Heart left ventricle (tissue), 16 donors: ENCODE data around the gene CAMKK2. TPM values are rescaled to one million over a fixed set of nuclear protein-coding genes. Genes with fewer than 3 reads are reported as not detected.
"Not testable (repeated sequence)": the region's sequence is repeated elsewhere in the genome, so short reads cannot be mapped to it uniquely, and the experiment has no call there.

Experiments used
- ATAC-seq, 4 donors: fragments of 200-7000 bp; cut with Tn5 transposase; one replicate each; pipeline ENCODE4 v1.9.1; 2020 to 2022; ENCODE audit warnings: moderate library complexity in 4 of 4, mild to moderate bottlenecking in 3 of 4, moderate number of reproducible peaks in 1 of 4
- DNase-seq, 5 donors: peaks; one replicate each; pipeline ENCODE4 v3.0.0-alpha.2; 2020
- H3K27ac ChIP-seq, 12 donors: fragments of 200-600 bp; sonication (generic) in 4 of 12; one replicate each; pipeline versions ENCODE4 v1.5.0 to v1.8.0; 2016 to 2022; ENCODE audit warnings: mild to moderate bottlenecking in 2 of 12
- H3K27me3 ChIP-seq, 9 donors: fragments of 200-600 bp; sonication (generic) in 2 of 9; one replicate each; pipeline versions ENCODE4 v1.5.1 to v1.8.0; 2016 to 2022; ENCODE audit warnings: mild to moderate bottlenecking in 3 of 9
- H3K36me3 ChIP-seq, 9 donors: fragments of 200-600 bp; sonication (generic) in 2 of 9; one replicate each; pipeline versions ENCODE4 v1.5.0 to v1.8.0; 2018 to 2022; ENCODE audit warnings: mild to moderate bottlenecking in 2 of 9
- H3K4me1 ChIP-seq, 12 donors: fragments of 200-600 bp; sonication (generic) in 4 of 12; one replicate each; pipeline versions ENCODE4 v1.5.0 to v1.8.0; 2016 to 2022; ENCODE audit warnings: mild to moderate bottlenecking in 3 of 12
- H3K4me3 ChIP-seq, 12 donors: fragments of 200-600 bp; sonication (generic) in 4 of 12; one replicate each; pipeline versions ENCODE4 v1.5.0 to v1.8.0; 2017 to 2022; ENCODE audit warnings: mild to moderate bottlenecking in 9 of 12, moderate library complexity in 4 of 12
- H3K9me3 ChIP-seq, 12 donors: fragments of 200-600 bp; sonication (generic) in 4 of 12; one replicate each; pipeline versions ENCODE4 v1.5.0 to v1.8.0; 2016 to 2022; ENCODE audit warnings: mild to moderate bottlenecking in 1 of 12
- POLR2A ChIP-seq, 2 donors: fragments of 450-650 bp; IDR thresholded peaks; one replicate each; pipeline ENCODE4 v1.6.1; 2017; ENCODE audit warnings: antibody characterized with exemption in 2 of 2, mild to moderate bottlenecking in 2 of 2, moderate library complexity in 2 of 2
- WGBS, 4 donors: extraction: QIAGEN DNeasy Blood & Tissue Kit in 2 of 4; methylation state at CpG; one replicate each; pipeline versions ENCODE4 v1.1.5 to v1.1.7; 2013 to 2018; 5-methylcytosine and 5-hydroxymethylcytosine counted together
- intact Hi-C, 10 donors: fragments of 100-400 bp; cut with DNase I; formaldehyde crosslinking; loops; one replicate each; pipeline versions ENCODE4 v1.11.1 to v1.14.2; 2022
- polyA plus RNA-seq, 2 donors: library from polyadenylated mRNA; stranded (reverse); fragments of 200-250 nt; gene quantifications; one replicate each; pipeline ENCODE4 v1.2.3, GENCODE V29; 2013
- total RNA-seq, 9 donors: library from RNA; depleted of rRNA in 2 of 9; stranded (reverse); fragments of >200 nt in 2 of 9; fragmentation: NEBNext Ultra II Directional in 3 of 9; extraction: Animal tissue kit (Norgen Biotek cat#: 25700) in 3 of 9; gene quantifications; one replicate each; pipeline versions ENCODE4 v1.1.0 to v1.2.4, GENCODE V29; 2016 to 2023
- TF ChIP-seq, protein P1 (sequence below), 12 donors: fragments of 200-600 bp; sonication (generic) in 4 of 12; IDR thresholded peaks; one replicate each; pipeline versions ENCODE4 v1.5.0 to v1.8.0; 2018 to 2022; ENCODE audit warnings: antibody characterized with exemption in 12 of 12, mild to moderate bottlenecking in 5 of 12
- donor health status: ischemic (EF 13 %, LVEDD 7.1; RV severe dilation, severe dysfunction).
- donor health status: healthy with polysubstance abuse.
- donor health status: DM: no; HTN: yes; CAD: no.
- donor health status: DM: no; HTN: no; CAD: no.
- donor health status: ischemic (EF 25% LVEDD 6.9; RV normal size, moderate dysfunction).
- donor health status: ischemic (EF 25% LVEDD 5.7; RV mildly dilated, moderate dysfunction).
- donor health status: healthy.
- donor health status: DM: yes; HTN: yes; CAD: no.
- donor health status: ischemic (EF 35%, LVEDD 5.7; RV mildly dilated, moderate dysfunction).
- donor health status: nonischemic (EF 11% LVEDD 7.7; RV severe dilation, severe dysfunction).
- donor health status: DM: yes; HTN: yes; CAD: no.
- donor health status: PGD.
- donor health status: ischemic (EF 29% LVEDD 5.4; RV normal size, mild dysfunction).
- donor health status: nonischemic (EF 23%, LVEDD 6.1; RV moderate dilation, normal function).

CAMKK2 gene
- total and polyA plus RNA-seq, 11 donors: 7.4 to 28.2 (median 16.0) TPM

- no peak overlapping the region for H3K27ac ChIP-seq
- no peak for ATAC-seq
- WGBS, 4 donors: 90 to 95% (median 92%) methylated on average over 3 of the region's 3 CpGs
Measured at GRCh38 chr12:121323908-121324307, 27.4 kb upstream of the CAMKK2 start.

GRCh38 chr12:121318121-121318520 is 21.6 kb upstream of the CAMKK2 start:
- no peaks in the 10 kb centered on the region for H3K4me1 ChIP-seq
- peaks cover 0 to 93% (median 60%) of the 10 kb centered on the region in 9 donors for H3K36me3 ChIP-seq
- no peaks in the 10 kb centered on the region for H3K9me3 ChIP-seq
- TF ChIP-seq POLR2A (IDR thresholded peaks at IDR 0.05): no peak
- TF ChIP-seq, protein P1, sequence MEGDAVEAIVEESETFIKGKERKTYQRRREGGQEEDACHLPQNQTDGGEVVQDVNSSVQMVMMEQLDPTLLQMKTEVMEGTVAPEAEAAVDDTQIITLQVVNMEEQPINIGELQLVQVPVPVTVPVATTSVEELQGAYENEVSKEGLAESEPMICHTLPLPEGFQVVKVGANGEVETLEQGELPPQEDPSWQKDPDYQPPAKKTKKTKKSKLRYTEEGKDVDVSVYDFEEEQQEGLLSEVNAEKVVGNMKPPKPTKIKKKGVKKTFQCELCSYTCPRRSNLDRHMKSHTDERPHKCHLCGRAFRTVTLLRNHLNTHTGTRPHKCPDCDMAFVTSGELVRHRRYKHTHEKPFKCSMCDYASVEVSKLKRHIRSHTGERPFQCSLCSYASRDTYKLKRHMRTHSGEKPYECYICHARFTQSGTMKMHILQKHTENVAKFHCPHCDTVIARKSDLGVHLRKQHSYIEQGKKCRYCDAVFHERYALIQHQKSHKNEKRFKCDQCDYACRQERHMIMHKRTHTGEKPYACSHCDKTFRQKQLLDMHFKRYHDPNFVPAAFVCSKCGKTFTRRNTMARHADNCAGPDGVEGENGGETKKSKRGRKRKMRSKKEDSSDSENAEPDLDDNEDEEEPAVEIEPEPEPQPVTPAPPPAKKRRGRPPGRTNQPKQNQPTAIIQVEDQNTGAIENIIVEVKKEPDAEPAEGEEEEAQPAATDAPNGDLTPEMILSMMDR (IDR thresholded peaks at IDR 0.05): no peak
- intact Hi-C loops: no loop called here
- no peaks in the 10 kb centered on the region for H3K27me3 ChIP-seq
- no peak overlapping the region for H3K4me3 ChIP-seq
- DNase-seq (no peak), ATAC-seq (no peak)
- 89 to 92% (median 92%) methylated on average over 11 of the region's 11 CpGs for WGBS, 4 donors
- no peak overlapping the region for H3K27ac ChIP-seq

More at GRCh38 chr12:121323908-121324307, 27.4 kb upstream of the CAMKK2 start:
- DNase-seq: no peak
- Histone ChIP-seq H3K4me1 (peaks cover 0 to 9% (median 0%) of the 10 kb centered on the region in 12 donors), H3K9me3 (no peaks in the 10 kb centered on the region), H3K27me3 (no peaks in the 10 kb centered on the region), H3K4me3 (no peak overlapping the region), H3K36me3 (peaks cover 0 to 99% (median 90%) of the 10 kb centered on the region in 9 donors)
- intact Hi-C loops: no loop called here
- TF ChIP-seq, protein P1 (IDR thresholded peaks at IDR 0.05): no peak
- no peak for TF ChIP-seq POLR2A (IDR thresholded peaks at IDR 0.05)

DNA sequence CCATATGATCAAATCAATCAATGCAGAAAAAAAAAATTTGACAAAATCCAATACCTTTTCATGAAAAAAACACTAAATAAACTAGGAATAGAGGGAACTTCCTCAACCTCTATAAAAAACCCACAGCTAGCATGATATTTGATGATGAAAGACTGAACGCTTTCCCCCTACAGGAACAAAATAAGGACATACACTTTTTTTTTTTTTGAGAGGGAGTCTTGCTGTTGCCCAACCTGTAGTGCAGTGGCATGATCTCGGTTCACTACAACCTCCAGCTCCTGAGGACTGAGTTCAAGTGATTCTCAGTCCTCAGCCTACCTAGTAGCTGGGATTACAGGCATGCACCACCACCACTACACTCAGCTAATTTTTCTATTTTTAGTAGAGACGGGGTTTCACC is 17.9 kb upstream of the CAMKK2 start:
- ATAC-seq (no peak), DNase-seq (no peak)
- peaks cover 0 to 92% (median 50%) of the 10 kb centered on the region in 9 donors for H3K36me3 ChIP-seq
- H3K9me3 ChIP-seq: no peaks in the 10 kb centered on the region
- intact Hi-C loops: no loop called here
- TF ChIP-seq POLR2A (IDR thresholded peaks at IDR 0.05): no peak
- TF ChIP-seq, protein P1 (IDR thresholded peaks at IDR 0.05): no peak
- H3K27ac ChIP-seq: no peak overlapping the region
- no peaks in the 10 kb centered on the region for H3K4me1 ChIP-seq
- 84 to 95% (median 89%) methylated on average over 3 of the region's 3 CpGs for WGBS, 4 donors
- H3K27me3 ChIP-seq: no peaks in the 10 kb centered on the region
- H3K4me3 ChIP-seq: no peak overlapping the region

DNA sequence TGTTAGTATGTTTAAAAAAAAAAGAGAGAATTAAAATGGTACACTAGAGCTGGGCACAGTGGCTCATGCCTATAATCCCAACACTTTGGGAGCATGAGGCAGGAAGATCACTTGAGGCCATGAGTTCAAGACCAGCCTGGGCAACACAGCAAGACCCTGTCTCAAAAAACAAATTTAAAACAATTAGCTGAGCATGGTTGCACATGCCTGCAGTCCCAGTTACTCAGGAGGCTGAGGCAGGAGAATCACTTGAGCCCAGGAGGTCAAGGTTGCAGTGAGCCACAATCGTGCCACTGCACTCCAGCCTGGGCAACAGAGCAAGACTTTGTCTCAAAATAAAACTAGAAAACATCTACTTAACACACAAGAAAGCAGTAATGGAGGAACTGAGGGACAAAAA is 13.7 kb upstream of the CAMKK2 start:
- H3K4me1 ChIP-seq, H3K27me3 ChIP-seq, ATAC-seq, H3K27ac ChIP-seq, H3K9me3 ChIP-seq, H3K4me3 ChIP-seq, DNase-seq, intact Hi-C loops: not testable (repeated sequence)
- H3K36me3 ChIP-seq: peaks cover 0 to 74% (median 43%) of the 10 kb centered on the region in 9 donors
- 93 to 100% (median 97%) methylated on average over 1 of the region's 1 CpG for WGBS, 4 donors

GRCh38 chr12:121307397-121307796 is 10.9 kb upstream of the CAMKK2 start:
- H3K4me1 ChIP-seq, H3K4me3 ChIP-seq, H3K9me3 ChIP-seq, intact Hi-C loops, DNase-seq, H3K27me3 ChIP-seq, H3K27ac ChIP-seq, ATAC-seq: not testable (repeated sequence)
- WGBS, 4 donors: 94 to 96% (median 95%) methylated on average over 8 of the region's 8 CpGs
- peaks cover 0 to 52% (median 42%) of the 10 kb centered on the region in 9 donors for H3K36me3 ChIP-seq
